MV-4-11 (cell line): ENCODE results near the gene PHACTR3.
"Not testable (repeated sequence)": the region's sequence is repeated elsewhere in the genome, so short reads cannot be mapped to it uniquely, and the experiment has no call there.

Experiments used
- DNase-seq: peaks from one replicate; lab custom pipeline; 2025; lab: John Stamatoyannopoulos, UW

The PHACTR3 gene

GRCh38 chr20:59589086-59589684, 15.2 kb upstream of the PHACTR3 start:
- no peak for DNase-seq

GRCh38 chr20:59591061-59591460, 13.3 kb upstream of the PHACTR3 start:
- no peak for DNase-seq

DNA sequence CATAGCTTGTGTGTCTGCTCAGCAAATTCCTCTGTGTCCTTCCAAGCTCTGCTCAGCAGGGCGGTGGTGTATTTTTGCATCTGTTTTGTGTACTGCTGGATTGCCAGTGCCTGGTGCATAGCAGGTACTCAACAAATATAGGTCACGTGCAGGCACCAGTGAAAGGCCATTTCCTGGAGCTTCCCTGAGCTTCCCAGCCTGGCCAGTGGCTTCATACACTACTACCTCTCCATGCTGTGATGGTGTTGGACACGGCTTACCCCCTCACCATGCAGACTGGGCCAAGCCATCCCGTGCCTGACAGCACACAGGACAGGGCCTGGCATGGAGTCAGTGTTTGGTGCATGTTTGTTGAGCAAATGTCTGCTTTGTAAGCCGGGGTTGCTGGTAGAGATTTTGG, 7.7 kb upstream of the PHACTR3 start:
- DNase-seq = no peak

DNA sequence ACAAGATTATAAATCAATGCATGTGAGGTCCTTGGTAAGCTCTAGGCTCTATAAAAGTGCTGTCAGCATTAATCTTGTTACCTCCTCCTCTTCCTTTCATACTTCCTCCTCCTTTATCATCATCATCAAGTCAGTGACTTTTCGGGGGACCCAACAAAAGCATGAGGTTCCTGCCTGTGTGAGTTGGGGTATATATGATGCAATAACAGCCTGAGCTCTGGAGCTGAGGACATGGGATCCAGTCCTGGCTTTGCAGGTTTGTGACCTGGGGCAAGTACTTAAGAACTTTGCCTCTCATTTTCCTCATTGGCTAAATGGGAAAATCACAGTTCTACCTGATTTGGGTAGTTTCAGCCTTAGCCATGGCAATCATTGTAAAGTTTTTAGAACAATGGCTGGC, 7.1 kb upstream of the PHACTR3 start:
- no peak for DNase-seq

DNA sequence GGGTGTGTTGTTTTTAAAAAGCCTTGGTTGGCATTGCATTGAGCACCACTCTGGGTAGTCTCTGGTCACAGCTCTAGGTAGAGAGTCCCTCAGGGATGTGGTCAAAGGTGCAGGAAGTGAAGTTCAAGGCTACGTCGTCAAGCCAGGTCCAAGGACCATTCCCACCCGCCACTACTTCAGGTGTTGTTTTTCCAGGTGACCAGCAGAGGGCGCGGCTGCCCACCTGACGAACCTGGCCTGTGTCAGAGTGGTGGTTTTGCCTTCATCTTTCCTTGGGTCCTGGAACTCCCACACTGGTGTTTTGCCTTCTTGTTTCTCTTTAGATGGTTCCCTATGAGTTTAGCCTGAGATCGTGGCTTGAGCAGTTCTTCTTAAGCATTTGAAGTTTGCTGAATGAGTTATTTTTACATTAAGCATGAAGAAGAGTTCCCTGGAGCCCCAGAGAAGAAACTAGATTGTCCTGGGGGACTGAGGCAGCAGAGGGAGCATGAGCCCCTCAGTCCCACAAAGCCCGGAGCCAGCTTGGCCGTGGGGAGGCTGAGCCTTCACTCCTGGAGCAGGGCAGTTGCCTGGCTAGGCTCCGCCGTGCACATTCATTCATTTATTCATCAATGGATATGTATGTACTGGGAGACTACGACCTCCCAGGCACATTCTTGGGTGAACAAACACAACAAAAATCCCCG, 5.6 kb upstream of the PHACTR3 start:
- DNase-seq = peak; percentile 4

GRCh38 chr20:59599941-59600340, 4.4 kb upstream of the PHACTR3 start:
- no peak for DNase-seq

DNA sequence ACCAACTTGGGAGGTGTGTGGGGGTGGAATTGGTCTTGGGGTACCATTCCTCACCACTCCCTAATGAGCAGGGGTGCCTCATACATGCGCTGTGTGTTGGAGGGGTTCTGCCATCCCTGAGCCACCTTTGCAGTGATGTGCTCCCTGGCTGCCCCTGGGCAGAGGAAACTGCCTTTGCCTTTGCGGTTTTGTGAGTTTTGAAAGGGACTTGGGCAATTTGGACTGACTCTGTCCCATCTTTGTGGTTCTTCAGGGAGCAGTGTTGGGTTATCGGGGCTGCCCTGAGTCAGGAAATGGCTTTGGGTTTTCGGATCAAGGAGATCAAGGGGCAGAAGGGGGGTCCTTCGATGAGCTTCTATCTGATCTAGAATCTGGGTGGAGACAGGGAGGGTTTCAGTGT, 3.9 kb upstream of the PHACTR3 start:
- DNase-seq = peak; percentile 50

DNA sequence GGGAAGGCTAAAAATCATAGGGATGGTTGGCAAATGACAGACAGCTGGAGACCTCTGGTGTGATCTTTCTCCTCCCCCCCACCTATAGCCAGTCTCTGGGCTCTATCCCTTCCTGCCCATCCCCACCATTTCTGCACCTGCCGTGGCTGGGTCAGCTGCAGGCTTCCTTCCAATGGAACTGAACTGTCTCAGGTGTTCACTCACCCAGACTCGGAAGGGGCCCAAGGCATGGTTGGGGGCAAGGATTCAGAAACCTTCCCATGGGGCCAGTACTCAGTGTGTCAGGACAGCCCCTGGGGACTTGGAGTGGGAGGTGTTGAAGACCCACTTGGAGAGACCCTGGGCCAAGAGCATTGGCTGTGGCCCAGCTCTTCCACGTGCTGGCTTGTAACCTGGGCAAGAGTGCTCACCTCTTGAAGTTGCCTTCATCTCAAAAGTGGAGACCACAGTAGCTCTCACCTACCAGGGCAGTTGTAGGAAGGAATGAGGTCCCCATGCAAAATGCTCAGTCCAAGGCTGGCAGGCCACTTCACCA, 1.7 kb upstream of the PHACTR3 start:
- DNase-seq = no peak

DNA sequence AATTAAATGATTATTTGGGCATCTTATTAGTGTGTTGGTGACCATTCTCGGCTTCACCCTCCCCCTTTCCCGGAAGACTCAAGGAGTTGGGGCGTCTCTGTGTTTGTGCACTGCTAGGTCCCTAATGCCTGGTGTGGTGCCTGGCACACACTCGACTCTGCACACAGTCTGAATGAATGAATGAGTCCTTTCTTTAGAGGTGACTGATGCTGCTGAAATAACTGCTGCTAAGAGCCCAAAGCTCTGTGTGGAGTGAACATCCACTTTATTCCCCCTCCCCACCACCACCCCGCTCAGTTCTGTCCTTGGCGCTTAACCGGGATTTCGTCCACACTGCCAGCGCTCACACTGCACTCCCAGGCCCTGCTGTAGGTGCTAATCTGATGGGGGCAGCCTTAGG, 1.2 kb upstream of the PHACTR3 start:
- DNase-seq = no peak

DNA sequence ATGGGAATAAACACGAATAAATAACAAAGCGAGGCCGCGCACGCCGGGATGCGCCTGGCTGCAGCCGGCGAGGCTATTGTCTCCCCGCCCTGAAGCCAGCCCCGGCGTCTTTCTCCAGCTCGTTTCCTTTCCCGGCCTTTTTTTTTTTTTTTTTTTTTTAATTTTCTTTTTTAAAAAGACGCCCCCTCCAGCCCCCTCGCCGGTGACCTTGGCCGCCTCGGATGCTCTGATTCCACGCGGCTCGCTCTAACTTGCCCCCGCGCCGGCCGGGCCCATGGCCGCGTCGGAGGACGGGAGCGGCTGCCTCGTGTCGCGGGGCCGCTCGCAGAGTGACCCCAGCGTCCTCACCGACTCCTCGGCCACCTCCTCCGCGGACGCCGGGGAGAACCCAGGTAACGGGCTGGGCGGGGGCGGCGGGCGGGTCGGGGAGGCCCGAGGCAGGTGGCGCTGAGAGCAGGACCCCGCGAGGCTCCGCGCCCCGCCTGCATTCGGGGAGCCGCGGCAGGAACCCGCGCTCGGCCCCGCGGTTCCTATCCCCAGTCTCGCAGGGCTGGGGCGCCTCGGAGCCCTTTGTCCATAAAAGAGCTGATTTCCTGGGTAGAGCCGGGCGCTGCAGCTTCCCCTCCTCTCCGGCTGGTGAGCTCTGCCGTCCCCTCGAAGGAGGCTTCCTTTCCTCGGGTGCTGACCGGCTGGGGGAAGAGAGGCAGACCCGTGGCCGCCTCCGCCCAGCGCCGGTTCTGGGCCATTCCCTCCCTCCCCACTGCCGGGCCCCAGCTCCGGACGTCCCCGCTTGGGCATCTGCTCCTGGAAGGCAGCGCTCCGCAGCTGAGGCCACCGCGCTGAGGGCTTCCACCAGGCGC, 631 bp downstream of the PHACTR3 start:
- DNase-seq = no peak

GRCh38 chr20:59605601-59606364, 1.4 kb downstream of the PHACTR3 start:
- DNase-seq = no peak

DNA sequence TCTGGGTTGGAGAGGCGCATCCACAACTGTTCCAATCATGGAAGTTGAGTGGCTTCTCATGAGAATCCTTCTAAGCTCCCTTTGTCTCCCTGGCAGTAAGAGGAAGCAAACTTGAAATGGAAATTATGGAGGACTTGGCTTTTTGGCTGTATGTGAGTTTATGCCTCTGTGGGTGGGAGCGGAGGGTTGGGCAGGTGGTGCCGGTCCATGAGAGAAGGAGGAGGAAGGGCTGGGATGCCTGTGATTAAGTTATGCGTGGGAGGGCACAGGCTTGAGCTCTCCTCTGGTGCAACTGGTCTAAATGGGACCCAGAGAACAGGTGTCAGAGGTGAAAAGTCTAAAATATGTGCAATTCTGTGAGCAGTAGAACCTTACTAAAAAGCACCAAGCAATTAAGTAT, 2.2 kb downstream of the PHACTR3 start:
- DNase-seq = no peak

DNA sequence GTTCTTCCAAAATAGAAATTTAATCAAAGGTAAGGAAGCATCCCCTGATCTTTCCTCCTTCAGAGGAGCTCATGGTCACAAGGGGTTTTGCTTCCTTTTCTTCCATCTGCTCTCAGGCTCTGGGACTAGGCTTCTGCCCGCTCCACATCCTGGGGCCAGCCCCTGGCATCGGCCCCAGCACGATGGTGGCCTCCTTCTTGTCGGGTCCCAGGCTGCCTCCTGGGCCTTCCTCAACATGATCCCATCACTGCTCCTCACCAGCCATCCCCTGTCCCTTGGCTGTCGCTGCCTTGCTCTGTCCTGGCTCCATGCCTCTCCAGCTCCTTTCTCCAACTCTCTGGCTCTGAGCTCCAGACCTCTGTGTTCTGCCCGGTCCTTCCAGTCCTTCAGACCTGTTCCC, 4.1 kb downstream of the PHACTR3 start:
- no peak for DNase-seq

DNA sequence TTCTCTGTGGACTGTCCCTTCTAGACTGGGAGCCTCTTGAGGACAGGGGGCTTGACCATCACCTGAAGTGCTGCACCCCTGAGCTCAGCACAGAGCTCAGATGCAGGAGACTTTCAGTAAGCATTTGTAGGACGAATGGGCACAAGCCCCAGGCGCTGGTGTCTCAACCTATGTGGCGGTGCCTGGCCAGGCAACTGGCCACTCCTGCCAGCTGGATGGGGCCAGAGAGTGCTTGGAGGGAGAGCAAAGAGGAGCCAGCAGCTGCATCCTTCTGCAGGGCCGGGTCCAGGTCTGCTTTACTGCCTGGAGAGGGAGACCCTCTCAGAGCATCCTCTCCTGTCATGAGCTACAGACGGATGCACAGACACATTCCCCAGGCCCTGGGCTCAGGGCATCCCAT, 4.5 kb downstream of the PHACTR3 start:
- DNase-seq = no peak

DNA sequence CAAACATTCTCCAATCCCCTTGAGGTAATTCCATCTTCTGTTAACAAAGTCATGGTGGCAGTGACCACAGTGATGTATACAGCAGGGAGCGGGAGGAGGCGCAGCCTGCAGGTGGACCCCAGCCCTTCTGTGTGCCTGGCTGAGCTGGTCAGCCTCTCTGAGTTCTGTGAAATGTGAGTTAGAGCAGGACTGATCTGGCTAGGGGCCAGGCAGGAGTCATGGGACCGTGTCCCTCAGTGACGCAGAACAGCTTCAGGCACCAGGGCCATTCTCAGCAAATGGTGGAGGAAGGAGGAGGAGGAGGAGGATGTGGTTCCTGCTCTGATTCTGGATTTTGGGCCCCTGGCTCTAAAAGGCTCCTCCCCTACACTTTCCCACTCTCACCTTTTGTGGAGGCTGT, 6.9 kb downstream of the PHACTR3 start:
- no peak for DNase-seq

GRCh38 chr20:59613861-59614260, 9.5 kb downstream of the PHACTR3 start:
- DNase-seq = peak; percentile 89

- DNase-seq = no peak
Measured at GRCh38 chr20:59614714-59615113, 10.4 kb downstream of the PHACTR3 start.

DNA sequence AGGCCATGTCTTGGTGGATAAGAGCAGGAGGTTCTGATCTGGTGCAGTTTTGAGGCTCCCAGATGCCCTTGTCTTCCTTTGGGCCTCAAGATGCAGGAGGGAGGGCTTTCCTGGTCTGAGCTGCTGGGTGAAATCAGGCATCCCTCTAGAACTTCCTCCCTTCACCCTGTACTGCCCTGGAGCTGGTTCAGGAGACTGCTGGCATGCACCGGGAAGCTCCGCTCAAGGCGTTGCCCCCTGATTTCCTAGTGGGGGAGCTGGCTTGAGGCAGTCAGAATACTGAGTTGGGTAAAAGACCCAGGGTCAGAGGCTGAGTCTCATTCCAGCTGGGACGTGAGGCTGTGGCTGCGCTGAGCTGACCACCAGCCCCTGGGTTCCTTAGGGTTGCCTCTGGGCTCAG, 12.0 kb downstream of the PHACTR3 start:
- DNase-seq = no peak

GRCh38 chr20:59617221-59617620, 12.9 kb downstream of the PHACTR3 start:
- no peak for DNase-seq

- no peak for DNase-seq
Measured at GRCh38 chr20:59618131-59618530, 13.8 kb downstream of the PHACTR3 start.

- DNase-seq = not testable (repeated sequence)
Measured at GRCh38 chr20:59618585-59618984, 14.2 kb downstream of the PHACTR3 start.

- DNase-seq = no peak
Measured at GRCh38 chr20:59620860-59621505, 16.6 kb downstream of the PHACTR3 start.
